GM10266 (cell line): Measurements from ENCODE around the gene OSCAR.

Experiments used
- DNase-seq: peaks from one replicate; pipeline ENCODE4 v3.0.0; 2012; ENCODE audit errors: extremely low spot score
- CTCF ChIP-seq: IDR thresholded peaks from 2 replicates; pipeline ENCODE4 v1.5.1; 2012; ENCODE audit warnings: mild to moderate bottlenecking, low read depth; ENCODE audit not compliant: control insufficient read depth, insufficient read depth; ENCODE audit errors: missing control alignments

Gene OSCAR

DNA sequence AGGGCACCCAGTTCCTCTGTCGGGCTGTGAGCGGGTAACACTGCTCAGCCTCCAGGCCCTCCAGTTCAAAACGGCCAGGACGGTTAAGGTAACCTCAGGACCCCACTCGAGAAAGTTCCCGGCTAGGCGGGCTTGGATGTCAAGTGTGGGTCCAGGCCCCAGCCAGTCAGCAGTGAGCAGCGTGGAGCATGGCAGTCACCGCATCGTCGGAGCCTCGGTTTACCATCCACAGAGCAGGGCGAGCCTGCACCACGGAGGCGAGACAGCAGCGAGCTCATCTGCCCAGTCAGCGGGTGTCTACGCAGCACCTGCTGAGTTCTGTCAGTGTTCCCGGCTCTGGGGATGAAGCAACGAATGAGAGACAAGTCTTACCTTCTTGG, 29.0 kb upstream of the OSCAR start:
- TF ChIP-seq CTCF = no peak

GRCh38 chr19:54128796-54129616, 28.4 kb upstream of the OSCAR start:
- no peak for DNase-seq
- no peak for TF ChIP-seq CTCF

More for the DNA sequence above, 29.0 kb upstream of the OSCAR start:
- DNase-seq = no peak

DNA sequence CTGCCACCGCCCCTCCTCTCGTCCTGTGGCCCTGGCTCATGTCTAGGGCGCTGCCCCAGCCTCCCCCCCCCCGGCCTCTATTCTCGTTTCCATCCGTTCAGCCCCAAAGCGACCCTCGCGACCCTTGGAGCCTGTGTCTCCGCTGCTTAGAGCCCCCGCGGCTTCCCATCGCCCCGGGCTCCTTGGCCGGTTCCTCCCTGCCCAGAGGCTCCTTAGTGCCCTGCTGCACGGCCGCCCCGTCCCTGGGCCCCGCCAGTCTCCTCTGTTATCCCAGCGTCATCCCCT, 27.8 kb upstream of the OSCAR start:
- no peak for TF ChIP-seq CTCF
- DNase-seq = no peak

DNA sequence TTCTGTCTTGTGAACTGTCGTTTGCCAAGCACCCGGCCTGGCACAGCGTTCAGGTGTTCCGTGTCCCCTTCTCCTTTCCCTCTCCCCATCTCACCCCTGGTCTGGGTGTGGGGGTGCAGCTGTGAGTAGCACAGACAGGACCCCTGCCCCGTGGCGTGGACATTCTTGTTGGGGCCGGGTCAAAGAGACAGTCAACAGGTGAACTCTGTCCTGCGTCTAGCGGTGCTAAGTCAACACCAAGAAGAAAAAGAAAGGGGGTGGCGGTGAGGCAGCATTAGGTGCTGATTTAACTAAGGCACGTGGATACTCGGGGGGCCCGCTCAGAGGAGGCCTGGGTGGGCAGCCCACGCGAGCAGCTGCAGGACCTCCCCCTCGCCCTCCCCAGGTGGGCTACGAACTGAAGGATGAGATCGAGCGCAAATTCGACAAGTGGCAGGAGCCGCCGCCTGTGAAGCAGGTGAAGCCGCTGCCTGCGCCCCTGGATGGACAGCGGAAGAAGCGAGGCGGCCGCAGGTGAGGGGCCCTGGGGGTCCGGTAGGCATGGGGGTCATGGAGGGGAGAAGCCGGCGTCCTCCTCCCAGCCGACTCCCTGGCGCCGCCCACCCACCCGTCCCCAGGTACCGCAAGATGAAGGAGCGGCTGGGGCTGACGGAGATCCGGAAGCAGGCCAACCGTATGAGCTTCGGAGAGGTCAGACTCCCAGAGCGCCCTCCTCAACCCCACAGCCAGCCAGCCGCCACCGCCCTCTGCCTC, 27.3 kb upstream of the OSCAR start:
- DNase-seq = no peak
- no peak for TF ChIP-seq CTCF

- DNase-seq = no peak
- TF ChIP-seq CTCF = no peak
These were observed 25.1 kb upstream of the OSCAR start for GRCh38 chr19:54125713-54126112.

DNA sequence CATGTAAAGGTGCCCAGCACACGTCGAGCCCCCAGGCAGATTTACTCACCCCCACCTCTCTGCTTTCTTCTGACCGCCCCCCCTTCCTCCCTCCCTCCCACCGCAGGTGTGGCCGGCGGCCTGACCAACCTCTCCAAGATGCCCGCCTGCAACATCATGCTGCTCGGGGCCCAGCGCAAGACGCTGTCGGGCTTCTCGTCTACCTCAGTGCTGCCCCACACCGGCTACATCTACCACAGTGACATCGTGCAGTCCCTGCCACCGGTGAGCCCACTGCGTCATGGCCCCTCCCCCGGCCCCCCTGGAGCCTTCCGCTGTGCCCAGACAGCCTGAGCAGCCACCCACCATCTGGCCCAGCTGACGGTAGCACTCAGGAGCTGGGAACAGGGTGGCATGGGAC, 23.8 kb upstream of the OSCAR start:
- no peak for TF ChIP-seq CTCF
- DNase-seq = no peak

DNA sequence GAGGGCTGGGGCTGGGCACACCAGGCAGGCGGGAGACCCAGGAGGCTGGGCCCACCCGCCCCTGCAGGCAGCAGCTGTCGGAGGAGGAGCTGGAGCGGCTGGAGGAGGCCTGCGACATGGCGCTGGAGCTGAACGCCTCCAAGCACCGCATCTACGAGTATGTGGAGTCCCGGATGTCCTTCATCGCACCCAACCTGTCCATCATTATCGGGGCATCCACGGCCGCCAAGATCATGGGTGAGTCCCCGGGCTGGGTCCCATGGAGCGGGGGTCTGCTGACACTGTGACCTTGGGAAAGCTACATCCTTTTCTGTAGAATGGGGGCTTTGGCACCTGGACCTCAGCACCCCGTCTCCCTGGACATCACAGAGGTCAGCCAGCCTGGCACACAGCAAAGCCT, 23.1 kb upstream of the OSCAR start:
- no peak for DNase-seq
- no peak for TF ChIP-seq CTCF
